GM18526 (cell line): ENCODE results near the gene SUPT3H.

ENCODE experiments used
- POLR2A ChIP-seq: IDR thresholded peaks from 3 replicates; pipeline ENCODE4 v1.6.1; 2011; ENCODE audit not compliant: insufficient read length; ENCODE audit errors: extremely low read depth

The SUPT3H gene

DNA sequence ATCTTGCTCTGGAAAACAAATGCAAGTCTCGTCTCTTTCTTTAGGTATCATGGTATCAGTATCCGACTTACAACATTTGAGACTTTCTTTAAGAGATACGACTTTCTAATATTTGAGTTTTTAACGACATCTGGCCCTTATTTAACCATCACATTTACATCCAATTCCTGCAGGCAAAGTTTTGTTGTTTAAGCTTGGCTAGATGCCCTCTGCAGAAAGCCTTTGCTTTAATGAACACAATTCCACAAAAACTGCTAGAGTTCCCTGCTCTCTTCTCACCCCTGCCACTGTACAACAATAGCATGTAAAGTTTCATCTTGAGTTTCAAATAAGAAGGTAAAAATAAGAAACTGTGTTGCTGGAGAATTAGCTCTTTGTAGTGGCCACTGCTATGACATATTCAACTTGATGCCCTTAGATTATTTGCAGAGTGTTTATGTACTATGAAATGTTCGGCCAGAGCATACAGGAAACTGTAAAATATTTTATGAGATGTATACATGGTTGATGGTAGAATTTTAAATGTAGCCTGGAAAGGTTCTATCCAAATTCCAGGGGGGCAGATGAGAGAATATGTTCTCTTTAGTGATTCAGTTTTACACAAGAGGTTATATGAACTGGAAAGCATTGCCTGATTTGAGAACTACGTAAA lies 551.6 kb downstream of the SUPT3H start:
- TF ChIP-seq POLR2A, result no peak

DNA sequence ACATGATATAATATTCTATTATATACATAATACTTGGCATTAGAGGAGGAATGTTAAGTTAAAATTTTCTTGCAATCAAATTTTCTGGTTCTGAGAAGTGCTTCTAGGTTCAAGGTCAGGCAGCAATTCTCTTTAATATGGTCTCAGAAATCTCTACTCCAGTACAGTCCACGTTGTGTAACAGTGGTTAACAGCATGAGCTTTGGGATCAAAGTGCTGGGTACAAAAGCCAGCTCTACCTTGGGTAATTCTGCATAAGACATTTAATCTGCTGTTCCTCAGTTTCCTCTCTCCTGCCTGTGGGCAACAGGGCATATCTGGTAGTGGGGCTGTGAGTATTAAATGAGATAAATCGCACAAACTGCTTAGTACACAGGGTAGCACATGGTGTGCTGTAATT lies 552.5 kb downstream of the SUPT3H start:
- no peak for TF ChIP-seq POLR2A

- TF ChIP-seq POLR2A, result no peak
Observed at GRCh38 chr6:44824567-44824966, 553.2 kb downstream of the SUPT3H start.

DNA sequence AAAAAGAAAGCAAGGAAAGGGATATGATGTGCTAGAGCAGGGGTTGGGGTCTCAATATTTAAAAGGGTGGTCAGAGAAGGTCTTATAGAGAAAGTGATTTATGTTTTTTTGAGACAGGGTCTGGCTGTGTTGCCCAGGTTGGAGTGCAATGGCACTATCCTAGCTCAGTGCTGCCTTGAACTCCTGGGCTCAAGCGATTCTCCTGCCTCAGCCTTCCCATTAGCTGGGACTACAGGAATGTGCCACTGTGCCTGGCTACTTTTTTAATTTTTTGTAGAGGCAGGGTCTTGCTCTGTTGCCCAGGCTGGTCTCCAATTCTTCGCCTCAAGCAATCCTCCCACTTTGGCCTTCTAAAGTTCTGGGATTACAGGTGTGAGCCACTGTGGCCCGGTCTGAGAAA lies 557.0 kb downstream of the SUPT3H start:
- TF ChIP-seq POLR2A, result no peak

DNA sequence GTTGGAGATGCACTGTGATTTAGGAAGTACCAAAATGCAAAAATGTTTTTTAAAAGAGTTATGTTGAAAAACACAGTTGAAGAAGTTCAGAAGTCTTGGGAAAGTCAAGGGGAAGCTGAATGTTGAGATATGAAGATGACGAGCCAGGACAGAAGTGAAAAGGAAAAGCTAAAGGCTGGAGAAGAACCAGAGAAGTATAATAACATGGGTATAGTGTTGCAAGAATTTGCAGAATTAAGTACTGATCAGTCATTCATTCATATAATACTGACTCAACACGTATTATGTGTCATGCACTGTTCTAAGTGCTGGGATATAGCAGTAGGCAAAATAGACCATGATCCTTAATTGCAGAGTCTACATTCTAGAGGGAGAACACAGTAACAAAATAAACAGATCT lies 557.4 kb downstream of the SUPT3H start:
- TF ChIP-seq POLR2A, result no peak

GRCh38 chr6:44811456-44811855 lies 566.3 kb downstream of the SUPT3H start:
- no peak for TF ChIP-seq POLR2A

DNA sequence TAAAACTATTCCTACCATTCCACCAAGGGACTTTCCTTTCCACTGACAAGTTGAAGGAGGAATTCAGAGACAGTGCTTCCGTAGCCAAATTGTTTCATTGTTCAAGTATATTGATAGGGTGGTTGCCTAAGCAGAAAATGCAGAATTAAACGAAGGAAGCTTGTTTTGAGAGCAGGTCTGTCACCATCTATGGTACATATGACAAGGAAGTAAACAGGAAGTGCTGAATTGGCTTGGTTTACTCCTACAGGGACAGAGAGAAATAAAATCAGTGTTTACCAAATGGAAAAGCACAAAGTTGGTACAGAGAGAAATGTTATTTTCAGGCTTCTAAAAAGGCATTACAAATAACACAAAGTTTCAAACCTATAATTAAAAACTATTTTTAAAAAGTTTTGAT lies 568.5 kb downstream of the SUPT3H start:
- TF ChIP-seq POLR2A, result no peak

GRCh38 chr6:44808148-44808547 lies 569.6 kb downstream of the SUPT3H start:
- TF ChIP-seq POLR2A, result no peak

GRCh38 chr6:44806656-44807055 lies 571.1 kb downstream of the SUPT3H start:
- no peak for TF ChIP-seq POLR2A

GRCh38 chr6:44805238-44805846 lies 572.4 kb downstream of the SUPT3H start:
- TF ChIP-seq POLR2A, result no peak

DNA sequence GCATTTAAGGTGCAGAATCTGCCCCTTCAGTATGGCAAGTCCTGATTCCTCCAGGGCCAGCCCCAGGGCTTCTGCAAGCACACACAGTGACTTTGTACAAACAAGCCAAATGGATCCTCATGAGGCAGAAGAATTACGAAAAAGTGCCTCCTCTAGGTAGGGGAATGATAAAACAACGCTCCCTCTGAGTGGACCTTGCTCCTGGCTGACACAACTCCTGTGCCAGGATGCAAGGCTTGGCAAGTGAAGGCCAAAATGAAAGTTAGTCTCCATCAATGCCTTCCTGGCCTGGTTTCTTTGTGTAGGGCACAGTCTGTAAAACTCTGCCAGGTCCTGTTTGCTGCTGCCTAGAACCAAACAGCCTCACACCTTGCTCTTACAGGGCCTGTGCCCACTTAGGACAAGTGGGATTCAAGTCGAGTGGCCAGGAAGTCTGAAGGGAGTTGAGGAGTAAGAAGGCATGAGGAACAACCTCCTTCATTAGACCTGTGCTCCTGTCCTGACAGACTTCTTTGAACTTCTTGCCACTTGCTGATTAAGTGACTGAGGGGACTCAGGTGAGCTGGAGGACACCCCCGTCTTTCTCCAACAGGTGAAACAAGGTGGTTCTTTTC lies 573.1 kb downstream of the SUPT3H start:
- TF ChIP-seq POLR2A, result no peak

- TF ChIP-seq POLR2A, result no peak
Observed at GRCh38 chr6:44804016-44804415, 573.7 kb downstream of the SUPT3H start.

DNA sequence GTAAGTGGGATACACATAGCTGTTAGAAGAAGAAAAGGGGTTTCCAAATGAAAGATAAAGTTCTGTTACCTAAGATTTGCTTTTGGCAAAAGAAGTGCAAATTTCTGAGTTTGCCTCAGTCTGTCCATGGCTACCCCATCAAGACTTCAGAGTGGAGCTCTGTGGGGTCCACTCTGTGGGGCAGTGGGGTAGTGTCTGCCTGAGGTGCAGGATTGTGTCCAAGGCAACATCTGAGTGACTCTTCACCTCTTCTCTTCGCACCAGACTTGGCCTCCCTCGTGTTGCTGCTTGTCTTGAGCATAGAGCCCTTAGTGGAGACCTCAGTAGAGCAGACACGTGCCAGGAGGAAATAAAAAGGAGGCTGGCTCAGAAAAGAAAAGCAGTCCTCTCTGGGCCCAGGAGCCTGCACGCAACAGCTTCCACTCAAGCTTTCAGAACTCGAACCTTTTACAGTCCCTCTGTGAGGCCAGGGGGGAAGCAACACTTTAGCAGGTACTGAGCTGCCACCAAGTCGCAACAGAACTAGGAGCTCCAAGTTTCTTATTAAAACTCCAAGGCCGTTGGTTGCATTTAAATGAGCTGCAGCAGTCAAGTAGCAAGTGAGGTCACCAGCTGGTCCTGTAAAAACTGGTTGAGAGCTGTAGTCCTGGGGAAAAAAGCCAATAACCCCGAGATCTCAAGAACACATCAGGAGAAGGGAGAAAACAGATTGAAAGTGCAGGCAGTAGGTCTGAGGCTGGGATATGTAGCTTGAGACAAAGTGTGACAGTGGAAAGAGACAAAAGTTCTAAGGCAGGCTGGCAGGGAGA lies 576.7 kb downstream of the SUPT3H start:
- TF ChIP-seq POLR2A, result no peak

- TF ChIP-seq POLR2A, result no peak
Observed at GRCh38 chr6:44800171-44800783, 577.5 kb downstream of the SUPT3H start.

GRCh38 chr6:44797746-44798145 lies 580.0 kb downstream of the SUPT3H start:
- no peak for TF ChIP-seq POLR2A
